SK-N-SH (cell line): ENCODE results near the gene RGS10. TPM values are rescaled to one million over a fixed set of nuclear protein-coding genes. Genes with fewer than 3 reads are reported as not detected.

Source experiments
- CTCF ChIA-PET: fragments of 300-600, 350-600 bp; formaldehyde crosslinking; extraction: SDS; loops from one replicate; lab custom pipeline; 2021; lab: Yijun Ruan, JAX
- POLR2A ChIA-PET: fragments of 350-600 bp; sonication (Branson Sonifier 250); formaldehyde crosslinking; extraction: SDS; loops from one replicate; lab custom pipeline; 2020; ENCODE audit warnings: antibody characterized with exemption, inconsistent platforms; lab: Yijun Ruan, JAX
- DNase-seq: peaks from one replicate; pipeline ENCODE4 v3.0.0; 2012
- H2AFZ ChIP-seq: fragments of 200-600 bp; sonication (generic); 2 replicates; pipeline ENCODE4 v1.8.1; 2016; ENCODE audit warnings: antibody characterized with exemption, mild to moderate bottlenecking, low read depth
- H3F3A ChIP-seq: fragments of 200-600 bp; sonication (generic); replicated peaks from 2 replicates; pipeline ENCODE3; 2016; ENCODE audit warnings: antibody characterized with exemption, mild to moderate bottlenecking; ENCODE audit not compliant: insufficient read depth
- H3K27ac ChIP-seq, 2 experiments: fragments of 200-500 bp in 1 of 2; fragments of 200-600 bp in 1 of 2; sonication (Bioruptor generic) in 1 of 2; sonication (generic), shearing (Covaris generic) in 1 of 2; 2 replicates each; pipeline versions ENCODE4 v1.5.1 to v1.6.1; 2014 to 2016; ENCODE audit warnings: low read depth in 2 of 2, inconsistent platforms in 1 of 2, low read length in 1 of 2, mild to moderate bottlenecking in 1 of 2, mixed read lengths in 1 of 2
- H3K27me3 ChIP-seq: fragments of 200-600 bp; sonication (generic), shearing (Covaris generic); 2 replicates; pipeline ENCODE4 v1.6.1; 2016; ENCODE audit warnings: mixed run types; ENCODE audit not compliant: insufficient read depth
- H3K36me3 ChIP-seq, 2 experiments: fragments of 200-500 bp in 1 of 2; fragments of 200-600 bp in 1 of 2; sonication (Bioruptor generic) in 1 of 2; sonication (generic) in 1 of 2; replicated peaks in 1 of 2; 2 replicates each; pipeline versions ENCODE3 to v1.5.1; 2014 to 2016; ENCODE audit warnings: low read length in 1 of 2, mild to moderate bottlenecking in 1 of 2; ENCODE audit not compliant: insufficient read depth in 2 of 2, control insufficient read depth in 1 of 2
- H3K4me1 ChIP-seq, 2 experiments: fragments of 200-500 bp in 1 of 2; fragments of 200-600 bp in 1 of 2; sonication (Bioruptor generic) in 1 of 2; sonication (generic), shearing (Covaris generic) in 1 of 2; 2 replicates each; pipeline versions ENCODE4 v1.5.1 to v1.6.1; 2014 to 2016; ENCODE audit warnings: low read depth in 1 of 2, low read length in 1 of 2, mixed run types in 1 of 2; ENCODE audit not compliant: insufficient read depth in 2 of 2, control insufficient read depth in 1 of 2
- H3K4me2 ChIP-seq: fragments of 200-600 bp; sonication (generic), shearing (Covaris generic); 2 replicates; pipeline ENCODE4 v1.6.1; 2017; ENCODE audit warnings: mixed run types
- H3K4me3 ChIP-seq, 2 experiments: fragments of 200-500 bp in 1 of 2; fragments of 200-600 bp in 1 of 2; sonication (Bioruptor generic) in 1 of 2; sonication (generic), shearing (Covaris generic) in 1 of 2; 2 replicates each; pipeline versions ENCODE4 v1.5.1 to v1.8.1; 2014 to 2016; ENCODE audit warnings: low read depth in 2 of 2, inconsistent platforms in 1 of 2, low read length in 1 of 2, mild to moderate bottlenecking in 1 of 2, mixed read lengths in 1 of 2, moderate library complexity in 1 of 2
- H3K79me2 ChIP-seq: fragments of 200-600 bp; sonication (generic); 2 replicates; pipeline ENCODE4 v1.8.1; 2017; ENCODE audit warnings: mild to moderate bottlenecking; ENCODE audit not compliant: insufficient read depth
- H3K9ac ChIP-seq: fragments of 200-600 bp; sonication (generic); 2 replicates; pipeline ENCODE4 v1.6.1; 2017; ENCODE audit warnings: mixed run types
- H3K9me2 ChIP-seq: fragments of 200-600 bp; sonication (generic); 2 replicates; pipeline ENCODE4 v1.6.1; 2017; ENCODE audit warnings: mixed run types
- H3K9me3 ChIP-seq: fragments of 200-600 bp; sonication (generic); 2 replicates; pipeline ENCODE4 v1.6.1; 2017; ENCODE audit warnings: mixed run types, mild to moderate bottlenecking, moderate library complexity
- H4K20me1 ChIP-seq: fragments of 200-600 bp; sonication (generic); 2 replicates; pipeline ENCODE4 v1.6.1; 2017; ENCODE audit warnings: mild to moderate bottlenecking, mixed run types; ENCODE audit not compliant: insufficient read depth
- FOXJ3 ChIP-seq: sonication (generic); formaldehyde crosslinking; IDR thresholded peaks from 2 replicates; pipeline ENCODE4 v1.5.1; 2020; ENCODE audit warnings: mild to moderate bottlenecking, missing genetic modification reagents
- GATA2 ChIP-seq: sonication (generic); formaldehyde crosslinking; IDR thresholded peaks from 2 replicates; pipeline ENCODE4 v1.5.0; 2020; ENCODE audit warnings: mild to moderate bottlenecking, missing genetic modification reagents
- IRF3 ChIP-seq: fragments of 150-350 bp; IDR thresholded peaks from 2 replicates; pipeline ENCODE4 v1.6.1; 2016; ENCODE audit warnings: mild to moderate bottlenecking, low read depth, low read length
- JUND ChIP-seq: IDR thresholded peaks from 2 replicates; pipeline ENCODE4 v1.4.0; 2012
- RCOR1 ChIP-seq: fragments of 150-350 bp; IDR thresholded peaks from 2 replicates; pipeline ENCODE4 v1.6.1; 2017; ENCODE audit warnings: antibody characterized with exemption, low read length
- RXRA ChIP-seq: IDR thresholded peaks from 2 replicates; pipeline ENCODE4 v1.4.0; 2012; ENCODE audit warnings: low read depth, mild to moderate bottlenecking, borderline replicate concordance
- SMC3 ChIP-seq: IDR thresholded peaks from 2 replicates; pipeline ENCODE4 v1.6.1; 2012; ENCODE audit warnings: low read depth, low read length, improper control_type of control experiment
- USF1 ChIP-seq: IDR thresholded peaks from 2 replicates; pipeline ENCODE4 v1.4.0; 2012; ENCODE audit warnings: low read depth, borderline replicate concordance
- WGBS: methylation state at CpG from one replicate; pipeline ENCODE4 v1.1.6; 2017; ENCODE audit warnings: low lambda C conversion rate; 5-methylcytosine and 5-hydroxymethylcytosine counted together
- polyA plus RNA-seq, 3 experiments: library from polyadenylated mRNA; depleted of rRNA; stranded (reverse); fragments of >200 nt; gene quantifications; 2 replicates each; pipeline ENCODE4 v1.2.3, GENCODE V29; 2012

Gene RGS10
- polyA plus RNA-seq, 1 of the 3 experiments (the other 2 are of a cell fraction) = 44.6 TPM

- CTCF ChIA-PET = no interaction called here
Measured at GRCh38 chr10:119462773-119463172, 79.7 kb downstream of the RGS10 start.

GRCh38 chr10:119461923-119462322, 80.6 kb downstream of the RGS10 start:
- DNase-seq = no peak
- WGBS = 63% methylated on average over 1 of the region's 2 CpGs
- POLR2A ChIA-PET = no interaction called here

More at GRCh38 chr10:119462773-119463172, 79.7 kb downstream of the RGS10 start:
- Histone ChIP-seq H3K9ac (no peak overlapping the region), H2AFZ (no peak overlapping the region), H3K4me2 (no peak overlapping the region), H3K27me3 (no peaks in the 10 kb centered on the region; the same call in 1 of the 2 replicates), H3F3A (no peaks in the 10 kb centered on the region), H3K9me2 (no peaks in the 10 kb centered on the region), H3K4me3 (no peak overlapping the region), H4K20me1 (no peaks in the 10 kb centered on the region), H3K36me3 (no peaks in the 10 kb centered on the region), H3K9me3 (no peaks in the 10 kb centered on the region), H3K79me2 (no peaks in the 10 kb centered on the region), H3K27ac (no peak overlapping the region), H3K4me1 (no peaks in the 10 kb centered on the region)
- DNase-seq = no peak
- WGBS = 60% methylated on average over 4 of the region's 4 CpGs
- TF ChIP-seq JUND = no peak
- TF ChIP-seq RXRA = no peak
- no peak for TF ChIP-seq USF1
- no peak for TF ChIP-seq IRF3
- no peak for TF ChIP-seq RCOR1
- TF ChIP-seq FOXJ3 = no peak
- POLR2A ChIA-PET = no interaction called here

More at GRCh38 chr10:119461923-119462322, 80.6 kb downstream of the RGS10 start:
- Histone ChIP-seq H3K79me2 (no peaks in the 10 kb centered on the region), H3K36me3 (no peaks in the 10 kb centered on the region), H3K9me2 (no peaks in the 10 kb centered on the region), H2AFZ (no peak overlapping the region), H3K27me3 (no peaks in the 10 kb centered on the region; the same call in 1 of the 2 replicates), H3K27ac (no peak overlapping the region), H4K20me1 (no peaks in the 10 kb centered on the region), H3K4me1 (no peaks in the 10 kb centered on the region), H3K4me3 (no peak overlapping the region), H3K9me3 (no peaks in the 10 kb centered on the region), H3K9ac (no peak overlapping the region), H3K4me2 (no peak overlapping the region), H3F3A (no peaks in the 10 kb centered on the region)
- TF ChIP-seq IRF3 (no peak), GATA2 (CRISPR knock-in tag) (no peak), SMC3 (no peak), FOXJ3 (no peak), USF1 (no peak)
- CTCF ChIA-PET = no interaction called here
